Testis (tissue), 3 donors: ENCODE data around the gene ARL2BP. TPM values are rescaled to one million over a fixed set of nuclear protein-coding genes. Genes with fewer than 3 reads are reported as not detected.
A peak's percentile ranks its signal among the peaks of the same experiment; 100 is the strongest.

ENCODE experiments used
- DNase-seq: peaks from one replicate; pipeline ENCODE4 v3.0.0-alpha.2; 2019
- H3K27ac ChIP-seq, 2 donors: fragments of 200-600 bp; sonication (generic); one replicate each; pipeline ENCODE4 v1.5.1; 2019
- H3K27me3 ChIP-seq: fragments of 200-600 bp; sonication (generic); one replicate; pipeline ENCODE4 v1.5.1; 2019
- H3K36me3 ChIP-seq: fragments of 200-600 bp; sonication (generic); one replicate; pipeline ENCODE4 v1.5.1; 2017; ENCODE audit warnings: low read depth; ENCODE audit errors: missing control alignments
- H3K4me1 ChIP-seq: fragments of 200-600 bp; sonication (generic); one replicate; pipeline ENCODE4 v1.5.1; 2019
- H3K4me3 ChIP-seq, 2 donors: fragments of 200-600 bp; sonication (generic); one replicate each; pipeline ENCODE4 v1.5.1; 2017 to 2019
- H3K9me3 ChIP-seq: fragments of 200-600 bp; sonication (generic); one replicate; pipeline ENCODE4 v1.5.1; 2017
- CTCF ChIP-seq, 3 experiments: fragments of 450-650 bp in 2 of 3; fragments of 200-600 bp in 1 of 3; sonication (generic) in 1 of 3; IDR thresholded peaks; one replicate each; pipeline ENCODE4 v1.5.1; 2016 to 2019; ENCODE audit warnings: antibody characterized with exemption in 3 of 3, mild to moderate bottlenecking in 2 of 3, moderate library complexity in 1 of 3
- POLR2A ChIP-seq: fragments of 450-650 bp; IDR thresholded peaks from one replicate; pipeline ENCODE4 v1.6.1; 2017; ENCODE audit warnings: antibody characterized with exemption, mild to moderate bottlenecking, moderate library complexity
- WGBS, 2 donors: methylation state at CpG; one replicate each; pipeline ENCODE4 v1.1.5; 2018; 5-methylcytosine and 5-hydroxymethylcytosine counted together
- intact Hi-C: fragments of 100-400 bp; cut with DNase I; formaldehyde crosslinking; loops from one replicate; pipeline ENCODE4 v1.15.1; 2023; ENCODE audit warnings: low total_unique reads
- polyA plus RNA-seq: library from polyadenylated mRNA; stranded (reverse); fragments of 350-450 nt; fragmentation: Illumina TruSeq; extraction: RNeasy Lipid Tissue Mini Kit (QIAGEN cat#74804); gene quantifications from one replicate; pipeline ENCODE4 v1.2.3, GENCODE V29; 2014; ENCODE audit warnings: low read depth, low replicate concordance; ENCODE audit not compliant: insufficient read depth
- total RNA-seq, 2 donors: library from RNA; depleted of rRNA; stranded (reverse); fragments of >200 nt; gene quantifications; one replicate each; pipeline ENCODE4 v1.2.3, GENCODE V29; 2016

ARL2BP gene
- total and polyA plus RNA-seq, 3 donors from 2014 or later, result 88.8 to 128 (median 92.4) TPM

- WGBS, 2 donors, result 68 to 75% methylated on average over 13 of the region's 14 CpGs
Observed at GRCh38 chr16:57289391-57290257, 44.6 kb downstream of the ARL2BP start.

GRCh38 chr16:57297856-57298255 lies 52.8 kb downstream of the ARL2BP start:
- 73 to 74% methylated on average over 13 of the region's 13 CpGs for WGBS, 2 donors
- intact Hi-C loops, result loop anchor here (10.0 kb wide), 1 partner anchor 203 kb away; the partner anchor contains the start of gene CPNE2
- Histone ChIP-seq H3K4me3 (no peak overlapping the region), H3K9me3 (no peaks in the 10 kb centered on the region), H3K27me3 (no peaks in the 10 kb centered on the region), H3K27ac (no peak overlapping the region), H3K4me1 (peaks cover 18% of the 10 kb centered on the region), H3K36me3 (no peaks in the 10 kb centered on the region)
- no peak for TF ChIP-seq CTCF (IDR thresholded peaks at IDR 0.05)
- TF ChIP-seq POLR2A, result no peak
- no peak for DNase-seq

More at GRCh38 chr16:57289391-57290257, 44.6 kb downstream of the ARL2BP start:
- no peak for DNase-seq
- H3K4me1 ChIP-seq, result peaks cover 8% of the 10 kb centered on the region
- intact Hi-C loops, result loop anchor here (10.0 kb wide), 1 partner anchor 195 kb away; the partner anchor contains the start of gene CPNE2
- H3K36me3 ChIP-seq, result no peaks in the 10 kb centered on the region
- TF ChIP-seq CTCF (IDR thresholded peaks at IDR 0.05) (no peak), POLR2A (no peak)
- H3K4me3 ChIP-seq, result no peak overlapping the region
- H3K27ac ChIP-seq, result peak overlapping the region; percentile 10 to 19
- H3K9me3 ChIP-seq, result no peaks in the 10 kb centered on the region
- H3K27me3 ChIP-seq, result no peaks in the 10 kb centered on the region

GRCh38 chr16:57299009-57299718 lies 54.1 kb downstream of the ARL2BP start:
- TF ChIP-seq CTCF (IDR thresholded peaks at IDR 0.05) (no peak), POLR2A (no peak)
- intact Hi-C loops, result loop anchor here (10.0 kb wide), 1 partner anchor 204 kb away; the partner anchor contains the start of gene CPNE2
- Histone ChIP-seq H3K9me3 (no peaks in the 10 kb centered on the region), H3K27ac (peak overlapping the region; percentile 80 to 93), H3K4me3 (peak overlapping the region; percentile 51 to 58), H3K27me3 (no peaks in the 10 kb centered on the region), H3K36me3 (no peaks in the 10 kb centered on the region), H3K4me1 (peaks cover 21% of the 10 kb centered on the region)
- 9 to 11% methylated on average over 14 of the region's 14 CpGs for WGBS, 2 donors
- DNase-seq, result no peak

GRCh38 chr16:57299719-57300386 lies 54.8 kb downstream of the ARL2BP start:
- WGBS, 2 donors, result 1% methylated on average over 28 to 35 of the region's 35 CpGs
- TF ChIP-seq POLR2A (no peak), CTCF (IDR thresholded peaks at IDR 0.05) (peak; percentile 20 to 75 (median 70))

More at GRCh38 chr16:57299719-57300386, 54.8 kb downstream of the ARL2BP start:
- DNase-seq, result peak; percentile 94
- no peaks in the 10 kb centered on the region for H3K36me3 ChIP-seq
- H3K4me3 ChIP-seq, result peak overlapping the region; percentile 51 to 58
- intact Hi-C loops, result loop anchor here (2.0 to 10.0 kb wide), 4 partner anchors 75 to 225 kb away; partner anchors contain the start of genes CPNE2 and CX3CL1
- no peaks in the 10 kb centered on the region for H3K9me3 ChIP-seq
- peaks cover 27% of the 10 kb centered on the region for H3K4me1 ChIP-seq
- H3K27ac ChIP-seq, result peak overlapping the region; percentile 80 to 93
- H3K27me3 ChIP-seq, result no peaks in the 10 kb centered on the region
